HepG2 (cell line): ENCODE data around the gene NGRN. TPM values are rescaled to one million over a fixed set of nuclear protein-coding genes. Genes with fewer than 3 reads are reported as not detected.

ENCODE experiments used
- ATAC-seq: fragments of 200-7000 bp; cut with Tn5 transposase; 3 replicates; pipeline ENCODE4 v1.9.1; 2020; ENCODE audit warnings: mild to moderate bottlenecking, moderate library complexity
- BruUV-seq: library from RNA; stranded (reverse); fragments of 400-500 nt; replicated peaks from 2 replicates; lab custom pipeline; 2021; lab: Mats Ljungman, UMichigan
- CTCF ChIA-PET: fragments of 300-600 bp; formaldehyde crosslinking; extraction: SDS; loops from one replicate; lab custom pipeline; 2021; ENCODE audit warnings: low total read pairs, inconsistent platforms, low intra/inter-chr PET ratio; lab: Yijun Ruan, JAX
- POLR2A ChIA-PET: fragments of 350-600 bp; sonication (Branson Sonifier 250); formaldehyde crosslinking; loops from one replicate; lab custom pipeline; 2020; ENCODE audit warnings: antibody characterized with exemption, inconsistent platforms; lab: Yijun Ruan, JAX
- DNase-seq: peaks from one replicate; pipeline ENCODE4 v3.0.0-alpha.2; 2015; ENCODE audit warnings: low spot score
- FAIRE-seq: peaks from 3 replicates; lab custom pipeline; 2011; peaks lifted over from hg19 to GRCh38; lab: Jason Lieb, UNC
- H2AFZ ChIP-seq: one replicate; pipeline ENCODE4 v1.6.1; 2011; ENCODE audit warnings: low read length, inconsistent platforms
- H3K27ac ChIP-seq: fragments of 300-600 bp; 3 replicates; pipeline ENCODE4 v1.8.0; 2011; ENCODE audit warnings: mixed run types, mild to moderate bottlenecking, mixed read lengths, low read length, inconsistent platforms; ENCODE audit not compliant: insufficient read depth; ENCODE audit errors: extremely low read length
- H3K27me3 ChIP-seq, 2 experiments: fragments of 200-600 bp in 1 of 2; 2 replicates in 1 of 2; 3 replicates in 1 of 2; pipeline versions ENCODE4 v1.6.0 to v1.8.0; 2011; ENCODE audit warnings: low read length in 2 of 2, mild to moderate bottlenecking in 2 of 2, moderate library complexity in 2 of 2, inconsistent platforms in 1 of 2; ENCODE audit not compliant: insufficient read depth in 2 of 2, control insufficient read depth in 1 of 2
- H3K36me3 ChIP-seq, 2 experiments: fragments of 200-600 bp in 1 of 2; replicated peaks in 1 of 2; 2 replicates in 1 of 2; 3 replicates in 1 of 2; pipeline versions ENCODE4 v1.5.1 to v1.8.0; 2011; ENCODE audit warnings: low read length in 2 of 2, inconsistent platforms in 1 of 2; ENCODE audit not compliant: insufficient read depth in 2 of 2, control insufficient read depth in 1 of 2
- H3K4me1 ChIP-seq: 2 replicates; pipeline ENCODE4 v1.5.1; 2012; ENCODE audit warnings: low read length, inconsistent platforms; ENCODE audit not compliant: insufficient read depth
- H3K4me2 ChIP-seq: 2 replicates; pipeline ENCODE4 v1.6.0; 2011; ENCODE audit warnings: low read depth, low read length, inconsistent platforms
- H3K4me3 ChIP-seq, 3 experiments: fragments of 200-600 bp in 1 of 3; sonication (generic), shearing (Covaris generic) in 1 of 3; replicated peaks in 1 of 3; 2 replicates each; pipeline ENCODE4 v1.5.1; 2011 to 2016; ENCODE audit warnings: low read length in 3 of 3, inconsistent platforms in 2 of 3, low read depth in 2 of 3, mild to moderate bottlenecking in 2 of 3, control low read depth in 1 of 3, mixed read lengths in 1 of 3; ENCODE audit not compliant: insufficient read depth in 1 of 3
- H3K79me2 ChIP-seq: one replicate; pipeline ENCODE4 v1.6.1; 2011; ENCODE audit warnings: low read length, inconsistent platforms; ENCODE audit not compliant: insufficient read depth
- H3K9ac ChIP-seq: 2 replicates; pipeline ENCODE4 v1.6.0; 2011; ENCODE audit warnings: mild to moderate bottlenecking, low read depth, low read length, inconsistent platforms; ENCODE audit not compliant: insufficient read depth
- H3K9me3 ChIP-seq: 2 replicates; pipeline ENCODE4 v1.5.1; 2012; ENCODE audit warnings: mild to moderate bottlenecking, low read length
- H4K20me1 ChIP-seq: 2 replicates; pipeline ENCODE4 v1.6.0; 2011; ENCODE audit warnings: inconsistent platforms, mild to moderate bottlenecking, low read length, moderate library complexity; ENCODE audit not compliant: insufficient read depth
- ARID3A ChIP-seq: IDR thresholded peaks from 2 replicates; pipeline ENCODE4 v1.6.1; 2012; ENCODE audit warnings: low read depth, low read length, improper control_type of control experiment
- DRAP1 ChIP-seq: IDR thresholded peaks from 2 replicates; pipeline ENCODE4 v1.6.1; 2016; ENCODE audit warnings: missing genetic modification reagents, missing compliant biosample characterization
- FOXJ3 ChIP-seq: sonication (generic); formaldehyde crosslinking; IDR thresholded peaks from 2 replicates; pipeline ENCODE4 v1.4.0; 2020; ENCODE audit warnings: missing genetic modification reagents, mild to moderate bottlenecking, borderline replicate concordance
- GATAD1 ChIP-seq: IDR thresholded peaks from 2 replicates; pipeline ENCODE4 v1.6.1; 2016; ENCODE audit warnings: missing genetic modification reagents, missing compliant biosample characterization
- HMG20A ChIP-seq: IDR thresholded peaks from 2 replicates; pipeline ENCODE4 v1.6.1; 2016; ENCODE audit warnings: borderline replicate concordance
- HOXA3 ChIP-seq: sonication (generic); formaldehyde crosslinking; IDR thresholded peaks from 2 replicates; pipeline ENCODE4 v1.5.0; 2020; ENCODE audit warnings: missing genetic modification reagents
- HOXA5 ChIP-seq: sonication (generic); formaldehyde crosslinking; IDR thresholded peaks from 2 replicates; pipeline ENCODE4 v1.4.0; 2020; ENCODE audit warnings: missing genetic modification reagents
- NBN ChIP-seq: fragments of 450-650 bp; conservative IDR thresholded peaks from 2 replicates; pipeline ENCODE4 v1.6.1; 2017
- NFIC ChIP-seq: IDR thresholded peaks from 2 replicates; pipeline ENCODE4 v1.6.1; 2012; ENCODE audit warnings: mild to moderate bottlenecking, low read length, inconsistent platforms
- PAX8 ChIP-seq: sonication (generic); formaldehyde crosslinking; IDR thresholded peaks from 2 replicates; pipeline ENCODE4 v1.8.0; 2022; ENCODE audit warnings: mild to moderate bottlenecking, missing genetic modification reagents, borderline replicate concordance
- PCBP2 ChIP-seq: fragments of 200-400 bp; formaldehyde crosslinking; optimal IDR thresholded peaks from 2 replicates; pipeline ENCODE3; 2018; ENCODE audit warnings: low read length, low read depth; ENCODE audit not compliant: poor library complexity, severe bottlenecking
- POLR2A ChIP-seq, 2 experiments: IDR thresholded peaks; 2 replicates each; pipeline ENCODE4 v1.6.1; 2011; ENCODE audit warnings: low read depth in 2 of 2, low read length in 2 of 2, mild to moderate bottlenecking in 1 of 2, moderate library complexity in 1 of 2; ENCODE audit not compliant: insufficient read depth in 1 of 2
- RARA ChIP-seq: IDR thresholded peaks from 2 replicates; pipeline ENCODE4 v1.6.1; 2016; ENCODE audit warnings: missing genetic modification reagents, missing compliant biosample characterization
- SAP130 ChIP-seq: IDR thresholded peaks from 2 replicates; pipeline ENCODE4 v1.6.1; 2016; ENCODE audit warnings: low read depth
- SMC3 ChIP-seq: IDR thresholded peaks from 2 replicates; pipeline ENCODE4 v1.6.1; 2011; ENCODE audit warnings: low read length, improper control_type of control experiment
- SP2 ChIP-seq: sonication (generic); formaldehyde crosslinking; IDR thresholded peaks from 2 replicates; pipeline ENCODE4 v1.5.1; 2020; ENCODE audit warnings: mild to moderate bottlenecking, missing genetic modification reagents
- SRF ChIP-seq: IDR thresholded peaks from 2 replicates; pipeline ENCODE4 v1.6.1; 2011; ENCODE audit warnings: mild to moderate bottlenecking, low read depth, low read length, moderate library complexity
- STAG1 ChIP-seq: sonication (generic); formaldehyde crosslinking; IDR thresholded peaks from 2 replicates; pipeline ENCODE4 v1.4.0; 2020; ENCODE audit warnings: missing genetic modification reagents
- TEAD3 ChIP-seq: optimal IDR thresholded peaks from 2 replicates; pipeline ENCODE3; 2016; ENCODE audit warnings: borderline replicate concordance
- TRAFD1 ChIP-seq: sonication (generic); formaldehyde crosslinking; IDR thresholded peaks from 2 replicates; pipeline ENCODE4 v1.5.1; 2020; ENCODE audit warnings: missing genetic modification reagents, mild to moderate bottlenecking, borderline replicate concordance
- ZBTB8A ChIP-seq: sonication (generic); formaldehyde crosslinking; IDR thresholded peaks from 2 replicates; pipeline ENCODE4 v1.4.0; 2020; ENCODE audit warnings: mild to moderate bottlenecking, low read depth, missing genetic modification reagents, borderline replicate concordance
- ZNF121 ChIP-seq: sonication (generic); formaldehyde crosslinking; IDR thresholded peaks from 2 replicates; pipeline ENCODE4 v1.5.0; 2020; ENCODE audit warnings: mild to moderate bottlenecking, missing genetic modification reagents
- ZNF354B ChIP-seq: sonication (generic); formaldehyde crosslinking; IDR thresholded peaks from 2 replicates; pipeline ENCODE4 v1.8.0; 2022; ENCODE audit warnings: mild to moderate bottlenecking, missing genetic modification reagents
- ZNF616 ChIP-seq: sonication (generic); formaldehyde crosslinking; IDR thresholded peaks from 2 replicates; pipeline ENCODE4 v1.5.0; 2020; ENCODE audit warnings: low read depth, mild to moderate bottlenecking, missing genetic modification reagents
- ZNF879 ChIP-seq: sonication (generic); formaldehyde crosslinking; IDR thresholded peaks from 2 replicates; pipeline ENCODE4 v1.8.1; 2023; ENCODE audit warnings: missing genetic modification reagents
- WGBS: methylation state at CpG from one replicate; pipeline ENCODE4 v1.1.6; 2017; ENCODE audit warnings: low lambda C conversion rate; 5-methylcytosine and 5-hydroxymethylcytosine counted together
- in situ Hi-C: cut with HindIII; loops from 2 replicates; pipeline ENCODE4 v1.10.0; 2017; ENCODE audit warnings: low pct_unique_long_range_greater_than_20kb; ENCODE audit not compliant: extremely low pct_ligation_motif_present
- intact Hi-C: fragments of 100-400 bp; cut with micrococcal nuclease; formaldehyde crosslinking; loops from one replicate; pipeline ENCODE4 v1.10.0; 2022; ENCODE audit not compliant: unreplicated experiment
- polyA plus RNA-seq, 8 experiments: library from polyadenylated mRNA; depleted of rRNA in 3 of 8; stranded (reverse) in 7 of 8; unstranded in 1 of 8; fragments of >200 nt; fragmentation: Illumina TruSeq in 4 of 8; extraction: Trizol in 4 of 8; gene quantifications; 2 replicates each; pipeline versions ENCODE4 v1.2.1 to v1.2.3, GENCODE V29; 2011 to 2016; ENCODE audit warnings: low read depth in 4 of 8, missing spikeins in 1 of 8, mixed read lengths in 1 of 8; ENCODE audit not compliant: insufficient read depth in 1 of 8
- total RNA-seq, 5 experiments: library from RNA; depleted of rRNA; stranded (reverse); fragments of >200 nt; fragmentation: Illumina TruSeq; extraction: Trizol; gene quantifications; 2 replicates each; pipeline ENCODE4 v1.2.3, GENCODE V29; 2016; ENCODE audit warnings: low read depth in 1 of 5

NGRN gene
- total and polyA plus RNA-seq, 2 of the 13 experiments (the other 11 are each of a cell fraction or from before 2014, with no cell fraction given) = 39.8 to 63.7 TPM

- no peak overlapping the region for H3K27ac ChIP-seq
- 72% methylated on average over 8 of the region's 14 CpGs for WGBS
- no peaks in the 10 kb centered on the region for H3K9me3 ChIP-seq
- H3K4me3 ChIP-seq = no peak overlapping the region
- no TSS peak for BruUV-seq
- POLR2A ChIA-PET = interaction anchor here (1.1 kb wide), 1 partner anchor 20 kb away, joined by 3 read pairs; the partner anchor contains the start of gene SEMA4B
- no peaks in the 10 kb centered on the region for H3K79me2 ChIP-seq
- no peaks in the 10 kb centered on the region for H3K27me3 ChIP-seq
- FAIRE-seq (peak; percentile 86), DNase-seq (peak; percentile 67), ATAC-seq (peak; percentile 91)
- in situ Hi-C loops (no loop called here), intact Hi-C loops (loop anchor here (2.0 kb wide), 1 partner anchor 21 kb away; the partner anchor contains the start of gene SEMA4B)
- no peak overlapping the region for H3K4me2 ChIP-seq
- CTCF ChIA-PET = interaction anchor here (4.1 kb wide), 1 partner anchor 78 kb away, joined by 41 read pairs; no protein-coding TSS in a partner anchor
- H3K36me3 ChIP-seq = peaks cover 13 to 34% of the 10 kb centered on the region in 2 experiments
- H4K20me1 ChIP-seq = no peaks in the 10 kb centered on the region
- no peaks in the 10 kb centered on the region for H3K4me1 ChIP-seq
- H3K9ac ChIP-seq = no peak overlapping the region
- H2AFZ ChIP-seq = no peak overlapping the region
- TF ChIP-seq GATAD1 (0 out of 2 replicates have a peak, but pooled peaks have one; percentile 19), ZNF616 (CRISPR knock-in tag) (no peak), TEAD3 (peak; percentile 47), PCBP2 (no peak), ZBTB8A (no peak), STAG1 (CRISPR knock-in tag) (peak; percentile 92), SAP130 (CRISPR knock-in tag) (0 out of 2 replicates have a peak, but pooled peaks have one; percentile 25), FOXJ3 (no peak), POLR2A (IDR thresholded peaks at IDR 0.05; ENCODE audit: insufficient read depth in 1 of 2, low read depth in 2 of 2, low read length in 2 of 2) (no peak), TRAFD1 (CRISPR knock-in tag) (no peak), HOXA3 (CRISPR knock-in tag) (no peak), SP2 (no peak), ZNF354B (no peak), ZNF121 (CRISPR knock-in tag) (no peak), ZNF879 (CRISPR knock-in tag) (no peak), HOXA5 (CRISPR knock-in tag) (no peak), ARID3A (no peak), SMC3 (peak; percentile 78), NFIC (no peak), NBN (no peak), PAX8 (CRISPR knock-in tag) (no peak), DRAP1 (CRISPR knock-in tag) (no peak), SRF (no peak), HMG20A (CRISPR knock-in tag) (no peak), RARA (CRISPR knock-in tag) (0 out of 2 replicates have a peak, but pooled peaks have one; percentile 32)
Observed at GRCh38 chr15:90221246-90221900, 44.1 kb upstream of the NGRN start.
